Measurements from ENCODE around the gene SYN1. TPM values are rescaled to one million over a fixed set of nuclear protein-coding genes. Genes with fewer than 3 reads are reported as not detected.

SYN1 gene
- polyA plus RNA-seq, 1 of the 3 experiments (the other 2 are of a cell fraction) = 0.08 TPM

DNA sequence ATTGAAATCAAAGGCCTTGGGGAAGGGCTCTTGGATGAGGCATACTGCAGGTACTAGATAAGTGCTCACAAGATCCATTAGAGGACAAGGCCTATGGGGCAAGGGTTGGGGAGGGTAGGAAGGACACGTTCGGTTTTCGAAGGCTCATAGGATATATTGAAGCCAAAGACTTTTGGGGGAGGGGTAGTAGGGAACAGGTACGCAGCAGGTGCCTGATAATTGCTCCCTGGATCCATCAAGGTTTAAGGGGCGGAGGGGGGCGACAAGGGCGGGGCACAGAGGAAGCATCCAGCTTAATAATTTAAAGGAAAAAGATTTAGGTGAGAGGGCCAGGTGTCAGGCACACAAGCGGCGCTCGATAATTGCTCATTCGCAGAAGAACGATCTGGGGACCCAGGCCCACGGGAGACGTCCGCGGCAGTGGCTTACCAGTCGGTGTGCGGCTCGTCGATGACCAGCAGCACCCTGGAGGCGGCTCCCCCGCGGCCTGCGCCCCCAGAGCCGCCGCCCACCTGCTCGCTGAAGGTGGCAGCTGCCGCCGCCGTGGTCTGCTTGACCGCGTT, 653 bp downstream of the SYN1 start:
- H3K9me2 ChIP-seq = no peaks in the 10 kb centered on the region
- no peaks in the 10 kb centered on the region for H3K9me3 ChIP-seq
- no peak for DNase-seq
- ChIA-PET CTCF (interaction anchor here (1.1 to 1.7 kb wide), 3 partner anchors 21 to 78 kb away, joined by 4 to 6 read pairs (median 4); partner anchors contain the start of gene TIMP1), POLR2A (interaction anchor here (1.5 kb wide), 1 partner anchor 37 kb away, joined by 6 read pairs; the partner anchor contains the start of gene TIMP1)
- H3F3A ChIP-seq (replicated peaks; ENCODE audit: insufficient read depth) = no peaks in the 10 kb centered on the region
- H3K4me1 ChIP-seq (ENCODE audit: control insufficient read depth in 1 of 2, insufficient read depth in 2 of 2, low read depth in 1 of 2, low read length in 1 of 2) = peaks cover 0 to 6% of the 10 kb centered on the region in 2 experiments; a peak in 1 of 4 replicates
- H3K4me3 ChIP-seq (ENCODE audit: low read depth in 2 of 2, low read length in 1 of 2) = peak overlapping the region; percentile 48 to 51
- peaks cover 8% of the 10 kb centered on the region; the same call in 1 of the 2 replicates for H3K27me3 ChIP-seq (ENCODE audit: insufficient read depth)
- no peaks in the 10 kb centered on the region for H3K36me3 ChIP-seq (replicated peaks in 1 of 2; ENCODE audit: control insufficient read depth in 1 of 2, insufficient read depth in 2 of 2, low read length in 1 of 2)
- no peaks in the 10 kb centered on the region for H4K20me1 ChIP-seq (ENCODE audit: insufficient read depth)
- H3K79me2 ChIP-seq (ENCODE audit: insufficient read depth) = no peaks in the 10 kb centered on the region
- peak overlapping the region; percentile 59; the same call in 1 of the 2 replicates for H3K4me2 ChIP-seq
- H3K9ac ChIP-seq = no peak overlapping the region
- WGBS (ENCODE audit: low lambda C conversion rate) = 46% methylated on average over 32 of the region's 32 CpGs
- H3K27ac ChIP-seq (ENCODE audit: low read depth in 2 of 2, low read length in 1 of 2) = no peak overlapping the region
- no peak for TF ChIP-seq YY1 (IDR thresholded peaks at IDR 0.05; ENCODE audit: low read depth)
- no peak for TF ChIP-seq FOXJ3 (CRISPR knock-in tag; IDR thresholded peaks at IDR 0.05)
- TF ChIP-seq EP300 (IDR thresholded peaks at IDR 0.05; ENCODE audit: borderline replicate concordance in 1 of 2, low read depth in 1 of 2, low read length in 1 of 2) = no peak
- TF ChIP-seq, protein P1, sequence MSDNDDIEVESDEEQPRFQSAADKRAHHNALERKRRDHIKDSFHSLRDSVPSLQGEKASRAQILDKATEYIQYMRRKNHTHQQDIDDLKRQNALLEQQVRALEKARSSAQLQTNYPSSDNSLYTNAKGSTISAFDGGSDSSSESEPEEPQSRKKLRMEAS (IDR thresholded peaks at IDR 0.05; ENCODE audit: low read depth) = no peak
- TF ChIP-seq, protein P2, sequence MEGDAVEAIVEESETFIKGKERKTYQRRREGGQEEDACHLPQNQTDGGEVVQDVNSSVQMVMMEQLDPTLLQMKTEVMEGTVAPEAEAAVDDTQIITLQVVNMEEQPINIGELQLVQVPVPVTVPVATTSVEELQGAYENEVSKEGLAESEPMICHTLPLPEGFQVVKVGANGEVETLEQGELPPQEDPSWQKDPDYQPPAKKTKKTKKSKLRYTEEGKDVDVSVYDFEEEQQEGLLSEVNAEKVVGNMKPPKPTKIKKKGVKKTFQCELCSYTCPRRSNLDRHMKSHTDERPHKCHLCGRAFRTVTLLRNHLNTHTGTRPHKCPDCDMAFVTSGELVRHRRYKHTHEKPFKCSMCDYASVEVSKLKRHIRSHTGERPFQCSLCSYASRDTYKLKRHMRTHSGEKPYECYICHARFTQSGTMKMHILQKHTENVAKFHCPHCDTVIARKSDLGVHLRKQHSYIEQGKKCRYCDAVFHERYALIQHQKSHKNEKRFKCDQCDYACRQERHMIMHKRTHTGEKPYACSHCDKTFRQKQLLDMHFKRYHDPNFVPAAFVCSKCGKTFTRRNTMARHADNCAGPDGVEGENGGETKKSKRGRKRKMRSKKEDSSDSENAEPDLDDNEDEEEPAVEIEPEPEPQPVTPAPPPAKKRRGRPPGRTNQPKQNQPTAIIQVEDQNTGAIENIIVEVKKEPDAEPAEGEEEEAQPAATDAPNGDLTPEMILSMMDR (IDR thresholded peaks at IDR 0.05) = no peak
- no peak for TF ChIP-seq NRF1 (IDR thresholded peaks at IDR 0.05; ENCODE audit: low read depth, low read length)
- TF ChIP-seq, protein P3, sequence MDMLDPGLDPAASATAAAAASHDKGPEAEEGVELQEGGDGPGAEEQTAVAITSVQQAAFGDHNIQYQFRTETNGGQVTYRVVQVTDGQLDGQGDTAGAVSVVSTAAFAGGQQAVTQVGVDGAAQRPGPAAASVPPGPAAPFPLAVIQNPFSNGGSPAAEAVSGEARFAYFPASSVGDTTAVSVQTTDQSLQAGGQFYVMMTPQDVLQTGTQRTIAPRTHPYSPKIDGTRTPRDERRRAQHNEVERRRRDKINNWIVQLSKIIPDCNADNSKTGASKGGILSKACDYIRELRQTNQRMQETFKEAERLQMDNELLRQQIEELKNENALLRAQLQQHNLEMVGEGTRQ (IDR thresholded peaks at IDR 0.05; ENCODE audit: borderline replicate concordance, low read depth, low read length) = no peak
- TF ChIP-seq EZH2phosphoT487 (IDR thresholded peaks at IDR 0.05; ENCODE audit: borderline replicate concordance, low read depth) = no peak
- no peak for TF ChIP-seq NFIC (IDR thresholded peaks at IDR 0.05; ENCODE audit: borderline replicate concordance)
- no peak for TF ChIP-seq GABPA (IDR thresholded peaks at IDR 0.05; ENCODE audit: low read depth)
- H2AFZ ChIP-seq (ENCODE audit: low read depth) = no peak overlapping the region

DNA sequence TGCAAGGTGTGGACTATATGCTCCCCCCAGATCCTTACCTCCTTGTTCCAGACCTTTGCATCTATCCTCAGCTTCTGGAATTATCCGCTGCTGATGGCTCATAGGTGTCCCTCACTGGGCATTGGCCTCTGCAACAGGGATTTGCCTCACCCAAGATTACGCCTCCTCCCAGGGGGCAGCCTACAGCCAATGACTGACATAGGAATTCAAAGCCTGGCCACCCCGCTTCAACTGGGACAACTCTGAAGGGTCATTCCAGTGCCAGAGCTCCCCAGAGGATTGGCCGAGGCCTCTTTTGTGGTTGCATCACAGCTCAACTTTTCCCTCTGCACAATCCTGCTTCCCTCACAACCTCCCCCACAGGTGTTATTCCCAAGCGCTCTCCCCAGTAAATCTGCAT, 5.0 kb downstream of the SYN1 start:
- CTCF ChIA-PET = no interaction called here
- no peaks in the 10 kb centered on the region for H4K20me1 ChIP-seq (ENCODE audit: insufficient read depth)
- no peak overlapping the region for H3K4me2 ChIP-seq
- no peak overlapping the region for H3K27ac ChIP-seq (ENCODE audit: low read depth in 2 of 2, low read length in 1 of 2)
- H3K9me3 ChIP-seq = no peaks in the 10 kb centered on the region
- H3K79me2 ChIP-seq (ENCODE audit: insufficient read depth) = no peaks in the 10 kb centered on the region
- no peak overlapping the region for H3K4me3 ChIP-seq (ENCODE audit: low read depth in 2 of 2, low read length in 1 of 2)
- DNase-seq = no peak
- H3F3A ChIP-seq (replicated peaks; ENCODE audit: insufficient read depth) = no peaks in the 10 kb centered on the region
- 49% methylated on average over 5 of the region's 5 CpGs for WGBS (ENCODE audit: low lambda C conversion rate)
- no peaks in the 10 kb centered on the region for H3K9me2 ChIP-seq
- TF ChIP-seq NFIC (IDR thresholded peaks at IDR 0.05; ENCODE audit: borderline replicate concordance) (no peak), TCF12 (IDR thresholded peaks at IDR 0.05) (no peak), FOSL2 (IDR thresholded peaks at IDR 0.05; ENCODE audit: borderline replicate concordance, low read depth) (no peak), RFX5 (IDR thresholded peaks at IDR 0.05; ENCODE audit: low read length) (no peak), GATA2 (CRISPR knock-in tag; IDR thresholded peaks at IDR 0.05) (no peak), IRF3 (IDR thresholded peaks at IDR 0.05; ENCODE audit: low read depth, low read length) (no peak), POLR2AphosphoS5 (IDR thresholded peaks at IDR 0.05; ENCODE audit: low read depth, low read length) (no peak)
- TF ChIP-seq, protein P4, sequence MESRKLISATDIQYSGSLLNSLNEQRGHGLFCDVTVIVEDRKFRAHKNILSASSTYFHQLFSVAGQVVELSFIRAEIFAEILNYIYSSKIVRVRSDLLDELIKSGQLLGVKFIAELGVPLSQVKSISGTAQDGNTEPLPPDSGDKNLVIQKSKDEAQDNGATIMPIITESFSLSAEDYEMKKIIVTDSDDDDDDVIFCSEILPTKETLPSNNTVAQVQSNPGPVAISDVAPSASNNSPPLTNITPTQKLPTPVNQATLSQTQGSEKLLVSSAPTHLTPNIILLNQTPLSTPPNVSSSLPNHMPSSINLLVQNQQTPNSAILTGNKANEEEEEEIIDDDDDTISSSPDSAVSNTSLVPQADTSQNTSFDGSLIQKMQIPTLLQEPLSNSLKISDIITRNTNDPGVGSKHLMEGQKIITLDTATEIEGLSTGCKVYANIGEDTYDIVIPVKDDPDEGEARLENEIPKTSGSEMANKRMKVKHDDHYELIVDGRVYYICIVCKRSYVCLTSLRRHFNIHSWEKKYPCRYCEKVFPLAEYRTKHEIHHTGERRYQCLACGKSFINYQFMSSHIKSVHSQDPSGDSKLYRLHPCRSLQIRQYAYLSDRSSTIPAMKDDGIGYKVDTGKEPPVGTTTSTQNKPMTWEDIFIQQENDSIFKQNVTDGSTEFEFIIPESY (IDR thresholded peaks at IDR 0.05; ENCODE audit: borderline replicate concordance, low read depth) = no peak
- TF ChIP-seq, protein P3 (IDR thresholded peaks at IDR 0.05; ENCODE audit: borderline replicate concordance, low read depth, low read length) = no peak
- TF ChIP-seq, protein P5, sequence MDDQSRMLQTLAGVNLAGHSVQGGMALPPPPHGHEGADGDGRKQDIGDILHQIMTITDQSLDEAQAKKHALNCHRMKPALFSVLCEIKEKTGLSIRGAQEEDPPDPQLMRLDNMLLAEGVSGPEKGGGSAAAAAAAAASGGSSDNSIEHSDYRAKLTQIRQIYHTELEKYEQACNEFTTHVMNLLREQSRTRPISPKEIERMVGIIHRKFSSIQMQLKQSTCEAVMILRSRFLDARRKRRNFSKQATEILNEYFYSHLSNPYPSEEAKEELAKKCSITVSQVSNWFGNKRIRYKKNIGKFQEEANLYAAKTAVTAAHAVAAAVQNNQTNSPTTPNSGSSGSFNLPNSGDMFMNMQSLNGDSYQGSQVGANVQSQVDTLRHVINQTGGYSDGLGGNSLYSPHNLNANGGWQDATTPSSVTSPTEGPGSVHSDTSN (IDR thresholded peaks at IDR 0.05) = no peak
- no peak overlapping the region for H2AFZ ChIP-seq (ENCODE audit: low read depth)
- no peaks in the 10 kb centered on the region; a peak in 1 of 4 replicates for H3K4me1 ChIP-seq (ENCODE audit: control insufficient read depth in 1 of 2, insufficient read depth in 2 of 2, low read depth in 1 of 2, low read length in 1 of 2)
- no peaks in the 10 kb centered on the region; the same call in 1 of the 2 replicates for H3K27me3 ChIP-seq (ENCODE audit: insufficient read depth)
- H3K36me3 ChIP-seq (replicated peaks in 1 of 2; ENCODE audit: control insufficient read depth in 1 of 2, insufficient read depth in 2 of 2, low read length in 1 of 2) = no peaks in the 10 kb centered on the region
- POLR2A ChIA-PET = interaction anchor here (0.6 kb wide), 1 partner anchor 71 kb away, joined by 3 read pairs; no protein-coding TSS in a partner anchor
- no peak overlapping the region for H3K9ac ChIP-seq
